Kidney epithelial cell (primary cell): ENCODE data around the gene EPM2A. TPM values are rescaled to one million over a fixed set of nuclear protein-coding genes. Genes with fewer than 3 reads are reported as not detected.
A peak's percentile ranks its signal among the peaks of the same experiment; 100 is the strongest.

Source experiments
- DNase-seq: peaks from one replicate; pipeline ENCODE4 v3.0.0-alpha.2; 2010; ENCODE audit warnings: low read depth
- H3K27me3 ChIP-seq: 2 replicates; pipeline ENCODE4 v1.6.0; 2011; ENCODE audit warnings: low read length; ENCODE audit not compliant: control insufficient read depth, insufficient read depth
- H3K36me3 ChIP-seq: 2 replicates; pipeline ENCODE4 v1.5.1; 2011; ENCODE audit warnings: low read length; ENCODE audit not compliant: control insufficient read depth, insufficient read depth
- H3K4me3 ChIP-seq: 2 replicates; pipeline ENCODE4 v1.5.1; 2011; ENCODE audit warnings: low read depth, mild to moderate bottlenecking, control low read depth, low read length
- CTCF ChIP-seq: IDR thresholded peaks from 2 replicates; pipeline ENCODE4 v1.5.1; 2011; ENCODE audit warnings: mild to moderate bottlenecking, moderate library complexity, low read length, control low read depth, inconsistent platforms; ENCODE audit not compliant: insufficient read depth, poor library complexity, severe bottlenecking
- total RNA-seq: library from RNA; depleted of rRNA; stranded (reverse); fragments of >200 nt; gene quantifications from 2 replicates; pipeline ENCODE4 v1.2.3, GENCODE V29; 2015

Gene EPM2A
- total RNA-seq, 1 donor from 2014 or later, result 7.3 TPM

GRCh38 chr6:145734486-145735355 lies 599 bp downstream of the EPM2A start:
- TF ChIP-seq CTCF, result no peak

GRCh38 chr6:145733810-145734209 lies 1.5 kb downstream of the EPM2A start:
- no peak for DNase-seq
- H3K4me3 ChIP-seq, result no peak overlapping the region
- no peaks in the 10 kb centered on the region for H3K27me3 ChIP-seq
- TF ChIP-seq CTCF, result no peak
- H3K36me3 ChIP-seq, result no peaks in the 10 kb centered on the region

More at GRCh38 chr6:145734486-145735355, 599 bp downstream of the EPM2A start:
- no peaks in the 10 kb centered on the region for H3K27me3 ChIP-seq
- H3K36me3 ChIP-seq, result no peaks in the 10 kb centered on the region
- H3K4me3 ChIP-seq, result peak overlapping the region; percentile 54
- peak; percentile 48 for DNase-seq

GRCh38 chr6:145733207-145733606 lies 2.1 kb downstream of the EPM2A start:
- Histone ChIP-seq H3K27me3 (no peaks in the 10 kb centered on the region), H3K4me3 (no peak overlapping the region), H3K36me3 (no peaks in the 10 kb centered on the region)
- no peak for TF ChIP-seq CTCF
- DNase-seq, result no peak

GRCh38 chr6:145731447-145731846 lies 3.9 kb downstream of the EPM2A start:
- no peak for DNase-seq
- no peaks in the 10 kb centered on the region for H3K36me3 ChIP-seq
- H3K4me3 ChIP-seq, result no peak overlapping the region
- no peak for TF ChIP-seq CTCF
- no peaks in the 10 kb centered on the region for H3K27me3 ChIP-seq

GRCh38 chr6:145729887-145730286 lies 5.4 kb downstream of the EPM2A start:
- no peak for DNase-seq
- Histone ChIP-seq H3K27me3 (no peaks in the 10 kb centered on the region), H3K36me3 (no peaks in the 10 kb centered on the region), H3K4me3 (no peak overlapping the region)
- TF ChIP-seq CTCF, result no peak
